ENCODE measurements around the gene C19orf33. TPM values are rescaled to one million over a fixed set of nuclear protein-coding genes. Genes with fewer than 3 reads are reported as not detected.

C19orf33 gene
- 88.0 and 90.9 TPM in 2 replicates for total RNA-seq (2014; rRNA removed; shearing (Covaris generic))

DNA sequence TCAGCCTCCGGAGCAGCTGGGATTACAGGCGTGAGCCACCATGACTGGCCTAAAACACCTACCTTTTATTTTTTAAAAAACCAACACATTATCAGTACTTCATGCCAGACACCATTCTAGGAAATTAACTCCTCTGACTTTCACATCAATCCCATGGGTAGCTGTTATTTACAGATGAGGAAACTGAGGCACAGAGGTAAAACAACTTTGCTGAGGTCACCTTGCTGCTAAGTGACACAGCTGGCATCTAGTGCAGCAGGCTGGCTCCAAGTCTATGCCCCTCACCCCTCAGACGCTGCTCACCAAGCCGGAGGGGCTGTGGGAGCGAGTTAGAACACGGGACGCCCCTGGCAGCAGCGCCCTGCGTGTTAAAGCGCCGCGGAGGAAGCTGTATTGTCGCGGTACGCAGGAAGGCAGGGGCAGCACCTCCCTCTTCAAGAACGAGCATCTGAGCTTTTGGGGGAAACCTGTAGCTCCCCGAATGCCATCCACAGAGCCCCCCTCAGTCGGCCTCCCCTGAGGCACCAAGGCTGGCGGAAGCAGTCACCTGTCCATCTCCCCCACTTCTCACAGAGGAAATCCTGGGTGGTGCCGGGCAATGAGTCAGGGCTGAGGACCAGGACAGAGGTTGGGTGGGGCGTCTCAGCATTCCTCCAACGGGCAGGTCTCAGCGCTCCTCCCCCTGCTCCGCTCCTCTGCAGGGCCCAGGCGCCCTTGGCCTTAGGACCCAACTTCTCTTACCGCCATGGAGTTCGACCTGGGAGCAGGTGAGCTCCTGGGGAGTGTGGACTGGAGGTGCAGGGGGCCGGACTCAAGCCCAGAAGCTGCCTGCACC is at the start of gene C19orf33:
TSS of gene C19orf33 (plus strand) at position 735 of the 835 bp plus-strand sequence. CDS start at position 746, 11 bp downstream.

DNA sequence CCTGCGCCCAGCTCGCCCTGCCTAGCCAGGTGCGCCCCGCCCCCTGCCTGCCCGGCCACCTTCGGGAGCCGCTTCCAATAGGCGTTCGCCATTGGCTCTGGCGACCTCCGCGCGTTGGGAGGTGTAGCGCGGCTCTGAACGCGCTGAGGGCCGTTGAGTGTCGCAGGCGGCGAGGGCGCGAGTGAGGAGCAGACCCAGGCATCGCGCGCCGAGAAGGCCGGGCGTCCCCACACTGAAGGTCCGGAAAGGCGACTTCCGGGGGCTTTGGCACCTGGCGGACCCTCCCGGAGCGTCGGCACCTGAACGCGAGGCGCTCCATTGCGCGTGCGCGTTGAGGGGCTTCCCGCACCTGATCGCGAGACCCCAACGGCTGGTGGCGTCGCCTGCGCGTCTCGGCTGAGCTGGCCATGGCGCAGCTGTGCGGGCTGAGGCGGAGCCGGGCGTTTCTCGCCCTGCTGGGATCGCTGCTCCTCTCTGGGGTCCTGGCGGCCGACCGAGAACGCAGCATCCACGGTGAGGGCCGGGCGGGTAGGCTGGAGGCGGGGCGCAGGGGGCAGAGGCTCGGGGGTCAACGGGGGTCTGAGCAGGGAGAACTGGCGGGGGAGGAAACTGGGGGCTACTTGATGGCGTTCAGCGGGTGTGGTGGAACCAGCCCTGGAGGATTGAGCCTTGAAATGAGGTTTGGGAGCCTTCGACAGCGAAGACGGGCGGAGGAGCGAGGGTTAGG is 39.4 kb upstream of the C19orf33 start, which contains the start of gene SPINT2:
TSS of gene SPINT2 (plus strand) at position 88 of the 727 bp plus-strand sequence. CDS start at position 408, 320 bp downstream.

DNA sequence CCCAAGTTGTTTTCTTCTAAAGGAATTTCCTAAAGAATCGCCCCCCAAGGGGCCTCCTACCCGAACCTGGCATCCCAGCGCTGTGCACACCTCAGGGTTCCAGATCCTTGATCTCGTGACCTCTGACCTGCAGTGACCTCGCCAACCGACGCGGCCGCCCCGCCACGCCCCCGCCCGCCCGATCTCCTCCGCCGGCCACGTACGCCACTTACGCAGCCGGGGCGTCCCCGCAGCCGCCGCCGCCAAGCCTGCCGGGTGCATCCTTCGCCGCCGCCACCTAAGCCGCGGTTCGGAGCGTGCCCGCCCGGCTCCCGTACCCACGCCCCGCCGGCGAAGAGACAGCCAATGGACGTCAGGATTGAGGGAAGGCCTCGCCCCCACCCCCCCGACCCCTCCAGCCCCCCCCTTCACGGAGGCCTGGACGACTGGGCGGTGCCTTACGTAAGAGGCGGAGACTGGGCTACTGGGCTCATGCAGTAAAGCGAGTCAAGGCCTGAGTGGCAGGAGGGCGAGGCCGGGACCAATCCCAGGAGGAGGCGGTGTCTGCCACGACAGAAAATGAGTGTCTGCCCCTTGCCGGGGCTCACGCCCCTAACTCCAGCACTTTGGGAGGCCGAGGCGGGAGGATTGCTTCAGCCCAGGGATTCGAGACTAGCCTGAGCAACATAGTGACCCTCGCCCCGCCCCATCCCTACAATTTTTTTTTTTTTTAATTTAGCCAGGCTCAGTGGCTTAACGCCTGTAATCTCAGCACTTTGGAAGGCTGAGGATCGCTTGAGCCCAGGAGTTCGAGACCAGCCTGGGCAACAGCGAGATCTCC is 11.8 kb downstream of the C19orf33 start, which contains the start of gene YIF1B:
TSS of gene YIF1B (minus strand) at position 291 of the 820 bp plus-strand sequence. CDS start at position 261, 30 bp downstream.

DNA sequence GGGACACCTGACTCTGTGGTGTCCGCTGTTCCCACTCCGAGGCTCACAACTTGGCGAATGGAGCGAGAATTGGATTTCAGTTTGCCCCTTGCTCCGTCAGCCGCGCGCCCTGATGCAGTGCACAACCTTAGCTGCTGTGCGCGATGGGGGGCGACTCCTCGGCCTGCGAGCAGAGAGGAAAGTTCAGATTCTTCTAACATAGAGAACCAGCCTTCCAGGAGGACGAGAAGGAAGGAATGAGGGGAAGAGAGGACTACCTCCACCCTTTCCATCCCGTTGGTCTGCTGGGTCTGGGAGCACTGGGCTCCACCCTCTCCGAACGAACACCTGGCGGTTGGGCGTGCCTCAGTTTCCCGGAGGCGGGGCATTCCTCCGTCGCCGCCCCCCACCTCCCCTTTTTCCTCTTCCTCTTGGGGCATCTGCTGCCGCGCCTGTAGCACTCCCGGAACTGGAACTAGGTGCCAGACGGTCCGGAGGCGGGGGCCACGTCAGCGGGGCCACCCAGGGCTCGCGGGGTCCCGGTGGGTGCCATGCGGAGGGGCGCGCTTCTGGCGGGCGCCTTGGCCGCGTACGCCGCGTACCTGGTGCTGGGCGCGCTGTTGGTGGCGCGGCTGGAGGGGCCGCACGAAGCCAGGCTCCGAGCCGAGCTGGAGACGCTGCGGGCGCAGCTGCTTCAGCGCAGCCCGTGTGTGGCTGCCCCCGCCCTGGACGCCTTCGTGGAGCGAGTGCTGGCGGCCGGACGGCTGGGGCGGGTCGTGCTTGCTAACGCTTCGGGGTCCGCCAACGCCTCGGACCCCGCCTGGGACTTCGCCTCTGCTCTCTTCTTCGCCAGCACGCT is 15.6 kb downstream of the C19orf33 start, which contains the start of gene KCNK6:
TSS of gene KCNK6 (plus strand) at position 425 of the 838 bp plus-strand sequence. CDS start at position 531, 106 bp downstream.

Small RNA genes within 50 kb of the gene (small RNA-seq; reads per million reads assigned to genes)
- not detected for gene RF00019

Other genes with a start within 250 kb of the C19orf33 start
- 8.2 and 9.2 TPM in 2 replicates for gene DPF1, start 80.0 kb upstream of the C19orf33 start, total RNA-seq (2014; rRNA removed; shearing (Covaris generic))
- gene PPP1R14A, start 47.9 kb upstream of the C19orf33 start, total RNA-seq (2014; rRNA removed; shearing (Covaris generic)) = not detected in 2 replicates
- gene SPINT2, start 39.7 kb upstream of the C19orf33 start, total RNA-seq (2014; rRNA removed; shearing (Covaris generic)) = 0.08 TPM in 1 of 2 replicates, not detected in the other
- 87.1 and 99.9 TPM in 2 replicates for gene YIF1B, start 11.7 kb downstream of the C19orf33 start, total RNA-seq (2014; rRNA removed; shearing (Covaris generic))
- gene KCNK6, start 15.6 kb downstream of the C19orf33 start, total RNA-seq (2014; rRNA removed; shearing (Covaris generic)) = 0.69 and 0.98 TPM in 2 replicates
- 0.64 and 1.8 TPM in 2 replicates for gene CATSPERG, start 31.6 kb downstream of the C19orf33 start, total RNA-seq (2014; rRNA removed; shearing (Covaris generic))
- 286 and 339 TPM in 2 replicates for gene PSMD8, start 70.3 kb downstream of the C19orf33 start, total RNA-seq (2014; rRNA removed; shearing (Covaris generic))
- 0.41 and 1.8 TPM in 2 replicates for gene GGN, start 83.8 kb downstream of the C19orf33 start, total RNA-seq (2014; rRNA removed; shearing (Covaris generic))
- 8.5 and 10.9 TPM in 2 replicates for gene SPRED3, start 84.4 kb downstream of the C19orf33 start, total RNA-seq (2014; rRNA removed; shearing (Covaris generic))
- gene FAM98C, start 98.8 kb downstream of the C19orf33 start, total RNA-seq (2014; rRNA removed; shearing (Covaris generic)) = 20.3 and 24.9 TPM in 2 replicates
- not detected in 2 replicates for gene RASGRP4, start 122.0 kb downstream of the C19orf33 start, total RNA-seq (2014; rRNA removed; shearing (Covaris generic))
- 0.05 and 0.19 TPM in 2 replicates for gene RYR1, start 129.4 kb downstream of the C19orf33 start, total RNA-seq (2014; rRNA removed; shearing (Covaris generic))